GM10266 (cell line): ENCODE measurements around the gene RPN2.

ENCODE experiments used
- DNase-seq: peaks from one replicate; pipeline ENCODE4 v3.0.0; 2012; ENCODE audit errors: extremely low spot score
- CTCF ChIP-seq: IDR thresholded peaks from 2 replicates; pipeline ENCODE4 v1.5.1; 2012; ENCODE audit warnings: mild to moderate bottlenecking, low read depth; ENCODE audit not compliant: control insufficient read depth, insufficient read depth; ENCODE audit errors: missing control alignments

The RPN2 gene

DNA sequence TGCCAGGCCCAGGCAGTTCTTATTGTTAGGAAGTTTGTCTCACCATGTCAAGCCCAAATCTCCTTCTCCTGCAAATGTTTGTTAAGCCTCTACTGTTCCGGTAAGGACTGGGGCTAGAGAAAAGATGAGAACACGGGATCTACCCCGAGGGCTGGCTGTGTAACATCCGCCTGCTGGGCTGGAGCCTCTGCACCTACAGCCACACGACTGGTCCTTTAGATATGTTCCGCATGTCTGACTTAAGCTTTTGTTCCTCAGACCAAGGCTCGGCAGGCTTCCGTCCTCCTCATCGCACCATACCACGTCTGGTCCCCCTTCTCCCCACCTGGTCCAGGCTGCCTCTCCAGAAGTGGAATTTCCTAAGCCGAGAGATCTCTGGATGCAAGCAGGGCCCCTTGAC lies 79.9 kb downstream of the RPN2 start:
- TF ChIP-seq CTCF, result no peak
- DNase-seq, result no peak

DNA sequence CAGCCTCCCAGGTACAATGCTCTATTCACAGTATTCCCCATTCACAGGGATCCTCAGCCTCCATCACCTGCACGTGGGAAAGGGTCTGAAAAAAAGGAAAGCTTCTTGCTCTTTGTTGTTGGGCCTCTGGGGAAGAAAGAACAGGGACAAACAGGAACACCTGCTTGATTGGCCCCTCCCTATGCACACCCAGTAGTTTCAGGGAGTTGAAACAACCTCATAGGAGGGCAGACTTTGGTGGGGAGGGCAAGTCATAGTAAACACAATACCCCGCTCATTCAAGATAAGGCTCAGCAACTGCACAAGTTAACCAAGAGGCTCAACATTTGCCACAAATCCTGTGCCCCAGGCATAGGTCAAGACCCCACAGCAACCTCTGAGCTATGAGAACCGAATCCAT lies 80.7 kb downstream of the RPN2 start:
- no peak for TF ChIP-seq CTCF
- no peak for DNase-seq

- DNase-seq, result no peak
Measured at GRCh38 chr20:37260923-37261322, 81.8 kb downstream of the RPN2 start.

DNA sequence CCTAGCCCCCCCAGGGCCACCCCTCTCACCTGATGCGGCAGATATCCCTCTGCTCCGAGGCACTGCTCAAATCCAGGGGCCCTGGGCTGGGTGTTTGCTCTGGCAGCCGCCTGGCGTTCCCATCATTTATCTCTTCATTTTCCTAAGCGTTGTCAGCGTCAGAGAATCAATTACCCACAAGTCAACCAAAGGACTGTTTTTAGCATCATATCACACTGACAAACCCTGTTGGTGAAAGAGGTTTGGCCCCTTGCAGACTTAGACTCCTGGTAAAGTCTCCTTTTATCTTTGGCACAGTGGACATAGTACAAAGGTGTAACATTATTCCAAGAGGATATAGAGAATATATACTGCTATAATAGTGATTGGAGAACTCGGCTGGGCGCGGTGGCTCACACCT lies 82.6 kb downstream of the RPN2 start, which contains the start of gene GHRH:
Gene GHRH (minus strand): TSS at position 101 of the 400 bp plus-strand sequence. CDS start 4,925 bp downstream, outside the sequence.
- no peak for TF ChIP-seq CTCF
- no peak for DNase-seq

More at GRCh38 chr20:37260923-37261322, 81.8 kb downstream of the RPN2 start:
- no peak for TF ChIP-seq CTCF

GRCh38 chr20:37262505-37262904 lies 83.4 kb downstream of the RPN2 start:
- TF ChIP-seq CTCF, result no peak
- DNase-seq, result no peak

GRCh38 chr20:37263686-37264085 lies 84.6 kb downstream of the RPN2 start:
- no peak for TF ChIP-seq CTCF
- no peak for DNase-seq

DNA sequence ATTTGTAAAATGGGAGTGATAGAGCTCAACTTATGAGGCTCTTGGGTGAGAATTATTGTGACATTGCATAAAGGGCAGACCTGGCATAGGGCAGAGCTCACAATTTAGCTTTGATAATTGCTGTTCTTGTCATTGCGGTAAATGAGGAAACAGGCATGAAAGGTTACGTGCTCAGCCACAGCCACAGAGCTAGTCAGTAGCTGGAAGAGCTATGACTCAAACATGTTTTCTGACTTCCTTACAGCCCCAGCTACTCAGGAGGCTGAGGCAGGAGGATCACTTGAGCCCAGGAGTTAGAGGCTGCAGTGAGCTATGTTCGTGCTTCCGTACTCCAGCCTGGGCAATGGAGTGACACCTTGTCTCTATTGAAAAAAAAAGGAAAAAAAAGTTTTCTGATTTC lies 86.0 kb downstream of the RPN2 start:
- TF ChIP-seq CTCF, result no peak
- DNase-seq, result peak; percentile 46
